ENCODE data around the gene ACAD11.

- TF ChIP-seq SNAI2 (CRISPR knock-in tag; IDR thresholded peaks at IDR 0.05) (no peak), CSDC2 (CRISPR knock-in tag; IDR thresholded peaks at IDR 0.05) (no peak), ESRRG (CRISPR knock-in tag; IDR thresholded peaks at IDR 0.05) (no peak), PATZ1 (CRISPR knock-in tag; IDR thresholded peaks at IDR 0.05; ENCODE audit: borderline replicate concordance) (no peak)
These were observed 29.0 kb downstream of the ACAD11 start for GRCh38 chr3:132630612-132631011.

All from SK-N-SH treated with all-trans-retinoic acid at 6 μM for 48 hours (cell line).